T-cell (primary cell): ENCODE data around the gene TSPEAR. TPM values are rescaled to one million over a fixed set of nuclear protein-coding genes. Genes with fewer than 3 reads are reported as not detected.

Experiments
- ATAC-seq, 4 experiments: fragments of 200-7000 bp in 3 of 4; fragments of 150-1000 bp in 1 of 4; cut with Tn5 transposase; replicated peaks in 1 of 4; 1 replicate in 3 of 4; 2 replicates in 1 of 4; pipeline ENCODE4 v1.10.0; 2021; ENCODE audit warnings: moderate library complexity in 3 of 4, mild to moderate bottlenecking in 2 of 4, moderate number of reproducible peaks in 1 of 4
- CTCF ChIA-PET, 2 donors: fragments of 300-600 bp; sonication (Branson Sonifier 250); formaldehyde crosslinking; loops; one replicate each; lab custom pipeline; 2022; ENCODE audit warnings: antibody characterized with exemption in 2 of 2; lab: Charles Lee
- POLR2A ChIA-PET, 2 donors: fragments of 300-600 bp; sonication (Branson Sonifier 250); formaldehyde crosslinking; loops; one replicate each; lab custom pipeline; 2022; ENCODE audit warnings: antibody characterized with exemption in 2 of 2; lab: Charles Lee
- DNase-seq, 35 experiments: peaks; one replicate each; pipeline versions ENCODE4 v3.0.0 to v3.0.0-alpha.2; 2013 to 2023
- H3K27ac ChIP-seq: one replicate; pipeline ENCODE4 v1.5.1; 2013; ENCODE audit warnings: low read length
- H3K27me3 ChIP-seq, 2 experiments: replicated peaks in 1 of 2; 1 replicate in 1 of 2; 2 replicates in 1 of 2; pipeline versions ENCODE4 v1.6.1 to v1.7.0; 2013; ENCODE audit warnings: low read length in 1 of 2, mixed read lengths in 1 of 2; ENCODE audit not compliant: control insufficient read depth in 2 of 2, insufficient read depth in 2 of 2; ENCODE audit errors: extremely low read depth in 1 of 2
- H3K36me3 ChIP-seq, 2 donors: 1 replicate in 1 of 2; 2 replicates in 1 of 2; pipeline versions ENCODE4 v1.6.1 to v1.7.0; 2013; ENCODE audit warnings: low read length in 1 of 2; ENCODE audit not compliant: control insufficient read depth in 2 of 2, insufficient read depth in 1 of 2; ENCODE audit errors: extremely low read depth in 1 of 2
- H3K4me1 ChIP-seq, 2 experiments: 1 replicate in 1 of 2; 2 replicates in 1 of 2; pipeline versions ENCODE4 v1.6.1 to v1.7.0; 2013; ENCODE audit warnings: low read length in 2 of 2, mixed read lengths in 1 of 2; ENCODE audit not compliant: insufficient read depth in 2 of 2, control insufficient read depth in 1 of 2; ENCODE audit errors: extremely low read depth in 1 of 2
- H3K4me3 ChIP-seq, 2 donors: 1 replicate in 1 of 2; 2 replicates in 1 of 2; pipeline versions ENCODE4 v1.5.1 to v1.7.0; 2013; ENCODE audit warnings: mild to moderate bottlenecking in 2 of 2, low read length in 1 of 2, moderate library complexity in 1 of 2; ENCODE audit not compliant: control insufficient read depth in 1 of 2; ENCODE audit errors: extremely low read depth in 1 of 2
- H3K9me3 ChIP-seq: 2 replicates; pipeline ENCODE4 v1.7.0; 2013
- H3K27ac Mint-ChIP-seq, 2 donors: one replicate each; pipeline ENCODE4 v1.8.0; 2020 to 2021; ENCODE audit warnings: mild to moderate bottlenecking in 2 of 2, mixed read lengths in 2 of 2
- H3K27me3 Mint-ChIP-seq, 2 donors: one replicate each; pipeline ENCODE4 v1.8.0; 2021 to 2022; ENCODE audit warnings: mixed read lengths in 2 of 2
- H3K36me3 Mint-ChIP-seq: one replicate; pipeline ENCODE4 v1.8.0; 2021; ENCODE audit warnings: mixed read lengths
- H3K4me1 Mint-ChIP-seq, 3 donors: one replicate each; pipeline ENCODE4 v1.8.0; 2020 to 2022; ENCODE audit warnings: mixed read lengths in 3 of 3, mild to moderate bottlenecking in 1 of 3
- H3K4me3 Mint-ChIP-seq, 3 donors: one replicate each; pipeline ENCODE4 v1.8.0; 2020 to 2022; ENCODE audit warnings: mild to moderate bottlenecking in 3 of 3, mixed read lengths in 3 of 3, moderate library complexity in 3 of 3
- H3K9me3 Mint-ChIP-seq, 3 donors: one replicate each; pipeline ENCODE4 v1.8.0; 2020 to 2022; ENCODE audit warnings: mixed read lengths in 3 of 3
- WGBS: methylation state at CpG from one replicate; pipeline ENCODE4 v1.1.5; 2013; ENCODE audit warnings: missing lambda C conversion rate; ENCODE audit not compliant: insufficient coverage; 5-methylcytosine and 5-hydroxymethylcytosine counted together
- total RNA-seq, 35 experiments: library from RNA in 6 of 35; stranded (reverse) in 6 of 35; fragments of 120-200 nt in 1 of 35; gene quantifications; one replicate each; pipeline versions ENCODE4 v1.2.1 to v1.2.4 and lab custom pipeline; 2013 to 2026

TSPEAR gene
- total RNA-seq, 5 donors from 2014 or later (not counting 1 experiment from before 2014, with no cell fraction given), result not detected

DNA sequence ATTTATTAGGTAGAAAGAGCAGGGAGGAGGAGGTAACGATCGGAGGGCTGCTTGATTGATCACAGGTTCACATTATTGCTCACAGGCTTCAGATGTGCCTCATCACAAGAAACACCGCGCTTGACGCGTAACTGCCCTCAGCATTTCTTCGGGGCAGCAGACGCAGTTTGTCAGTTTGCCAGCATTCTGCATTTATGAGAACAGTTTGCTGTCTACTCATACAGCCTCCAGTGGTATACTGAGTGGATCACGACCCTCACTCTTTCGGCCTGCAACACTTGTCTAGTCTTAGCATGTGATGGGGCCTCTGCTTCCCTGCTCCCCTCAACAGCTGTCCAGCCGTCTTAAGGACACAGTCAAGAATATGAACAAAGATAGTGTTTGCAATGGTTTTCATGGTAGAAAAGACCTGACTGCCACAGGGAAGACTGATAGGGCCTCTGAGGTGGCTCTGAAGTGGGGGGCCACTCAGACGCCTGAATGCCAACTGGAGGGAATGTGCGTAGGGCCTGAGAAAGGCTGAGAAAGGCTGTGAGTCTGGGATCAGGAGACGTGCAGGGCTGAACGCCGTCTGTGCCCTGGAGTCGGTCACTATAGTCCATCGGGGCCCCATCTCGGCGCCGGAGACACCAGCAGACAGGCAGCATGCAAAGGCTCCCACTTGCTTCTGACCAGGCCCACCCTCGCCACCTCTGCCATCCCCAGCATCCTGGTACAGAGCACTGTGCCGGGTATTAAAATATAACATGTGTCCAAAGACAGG, 45.2 kb upstream of the TSPEAR start:
- Histone ChIP-seq H3K4me3 (no peak overlapping the region), H3K27ac (no peak overlapping the region), H3K9me3 (no peaks in the 10 kb centered on the region), H3K36me3 (no peaks in the 10 kb centered on the region), H3K4me1 (no peaks in the 10 kb centered on the region), H3K27me3 (peaks cover 0 to 18% of the 10 kb centered on the region in 2 experiments)
- ChIA-PET POLR2A (no interaction called here), CTCF (no interaction called here)
- Mint-ChIP-seq H3K9me3 (no peaks in the 10 kb centered on the region), H3K4me1 (peaks cover 2 to 6% (median 3%) of the 10 kb centered on the region in 3 donors), H3K4me3 (no peak overlapping the region), H3K27ac (no peak overlapping the region), H3K27me3 (peaks cover 0 to 3% of the 10 kb centered on the region in 2 donors), H3K36me3 (no peaks in the 10 kb centered on the region)
- WGBS, result 91% methylated on average over 17 of the region's 23 CpGs
- no peak for DNase-seq
- ATAC-seq, result no peak

DNA sequence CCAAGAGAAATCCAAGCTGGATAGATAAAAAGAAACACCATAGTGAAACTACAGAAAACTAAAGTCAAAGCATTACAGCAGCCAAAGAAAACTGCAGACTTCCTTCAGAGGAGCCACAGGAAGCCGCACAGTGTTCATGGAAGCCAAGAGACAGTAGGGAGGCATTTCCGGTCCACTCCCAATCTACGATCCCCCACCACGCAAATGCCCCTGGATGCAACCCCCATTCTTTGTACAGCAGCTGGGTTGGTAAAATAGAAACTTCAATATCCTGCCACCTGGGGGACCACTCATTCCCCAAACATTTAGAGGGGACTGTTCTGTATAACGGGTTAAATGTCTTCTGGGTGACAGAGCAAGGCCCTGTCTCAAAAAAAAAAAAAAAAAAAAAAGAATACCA, 43.9 kb upstream of the TSPEAR start:
- no peak overlapping the region for H3K27ac Mint-ChIP-seq
- peaks cover 0 to 10% of the 10 kb centered on the region in 2 donors for H3K27me3 Mint-ChIP-seq
- Histone ChIP-seq H3K4me1 (no peaks in the 10 kb centered on the region), H3K27ac (no peak overlapping the region), H3K9me3 (no peaks in the 10 kb centered on the region), H3K4me3 (no peak overlapping the region), H3K27me3 (peaks cover 0 to 32% of the 10 kb centered on the region in 2 experiments), H3K36me3 (no peaks in the 10 kb centered on the region)
- no peak for ATAC-seq
- no peaks in the 10 kb centered on the region for H3K9me3 Mint-ChIP-seq
- H3K4me3 Mint-ChIP-seq, result no peak overlapping the region
- no peaks in the 10 kb centered on the region for H3K4me1 Mint-ChIP-seq
- no CpG with 5 or more reads among the region's 5 CpGs for WGBS
- ChIA-PET POLR2A (no interaction called here), CTCF (no interaction called here)
- peak in 1 of 35 experiments; percentile 23 for DNase-seq
- H3K36me3 Mint-ChIP-seq, result no peaks in the 10 kb centered on the region

DNA sequence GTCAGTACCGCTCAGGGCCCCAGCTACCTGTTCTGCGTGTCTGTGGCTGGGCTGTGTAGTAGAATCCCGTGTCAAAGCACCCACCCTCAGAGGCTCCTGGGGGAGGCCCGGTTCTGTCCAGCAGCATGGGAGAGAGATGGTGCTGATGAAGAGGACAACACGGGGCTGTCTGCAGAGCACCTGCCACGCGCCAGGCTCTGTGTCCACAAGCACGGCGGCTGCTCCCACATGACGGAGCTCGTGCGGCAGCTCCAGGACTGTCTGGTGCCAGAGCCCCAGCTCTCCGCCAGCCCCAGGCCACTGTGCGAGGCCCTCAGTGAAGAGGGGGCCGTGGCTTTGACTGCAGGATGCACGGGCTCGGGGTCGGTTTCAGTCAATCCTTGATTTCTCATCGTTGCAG, 42.0 kb upstream of the TSPEAR start:
- Mint-ChIP-seq H3K27ac (no peak overlapping the region), H3K9me3 (no peaks in the 10 kb centered on the region), H3K36me3 (no peaks in the 10 kb centered on the region), H3K4me1 (no peaks in the 10 kb centered on the region), H3K4me3 (no peak overlapping the region), H3K27me3 (peaks cover 0 to 17% of the 10 kb centered on the region in 2 donors)
- peaks cover 0 to 50% of the 10 kb centered on the region in 2 experiments for H3K27me3 ChIP-seq
- H3K4me1 ChIP-seq, result no peaks in the 10 kb centered on the region
- no peaks in the 10 kb centered on the region for H3K36me3 ChIP-seq
- ChIA-PET CTCF (no interaction called here), POLR2A (no interaction called here)
- ATAC-seq, result no peak
- 95% methylated on average over 15 of the region's 19 CpGs for WGBS
- H3K27ac ChIP-seq, result no peak overlapping the region
- no peak for DNase-seq
- H3K4me3 ChIP-seq, result no peak overlapping the region
- H3K9me3 ChIP-seq, result no peaks in the 10 kb centered on the region

DNA sequence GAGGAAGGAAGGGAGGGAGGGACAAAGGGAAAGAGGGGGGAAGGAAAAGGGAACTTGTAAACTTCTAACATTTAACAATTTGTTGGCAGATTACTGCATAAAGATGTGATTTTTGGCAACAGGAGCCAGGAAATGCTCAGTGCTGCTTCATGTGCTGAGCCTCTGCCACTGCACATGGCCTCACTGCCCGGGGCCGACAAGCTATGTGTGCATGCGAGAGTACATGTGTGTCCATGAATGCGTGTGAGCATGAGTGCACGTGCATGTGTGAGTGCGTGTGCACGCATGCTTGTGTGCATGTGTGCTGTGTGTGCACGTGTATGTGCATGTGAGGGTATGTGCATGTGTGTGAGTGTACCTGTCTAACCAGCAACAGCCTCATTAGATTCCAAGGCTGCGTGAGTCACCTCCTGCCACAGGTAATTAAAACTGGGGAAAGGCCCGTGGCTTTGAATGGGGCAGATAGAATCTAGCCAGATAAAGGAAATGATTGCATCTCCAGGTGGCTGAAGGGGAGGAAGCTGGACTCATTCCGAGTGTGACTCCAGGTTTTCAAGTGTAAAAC, 41.4 kb upstream of the TSPEAR start:
- H3K36me3 Mint-ChIP-seq, result no peaks in the 10 kb centered on the region
- peaks cover 0 to 17% of the 10 kb centered on the region in 2 donors for H3K27me3 Mint-ChIP-seq
- Histone ChIP-seq H3K36me3 (no peaks in the 10 kb centered on the region), H3K4me1 (no peaks in the 10 kb centered on the region), H3K27me3 (peaks cover 0 to 50% of the 10 kb centered on the region in 2 experiments), H3K9me3 (no peaks in the 10 kb centered on the region), H3K4me3 (no peak overlapping the region), H3K27ac (no peak overlapping the region)
- ATAC-seq (no peak), DNase-seq (no peak)
- no peaks in the 10 kb centered on the region for H3K4me1 Mint-ChIP-seq
- no peak overlapping the region for H3K4me3 Mint-ChIP-seq
- H3K9me3 Mint-ChIP-seq, result no peaks in the 10 kb centered on the region
- POLR2A ChIA-PET, result no interaction called here
- 84% methylated on average over 10 of the region's 11 CpGs for WGBS
- CTCF ChIA-PET, result no interaction called here
- H3K27ac Mint-ChIP-seq, result no peak overlapping the region

DNA sequence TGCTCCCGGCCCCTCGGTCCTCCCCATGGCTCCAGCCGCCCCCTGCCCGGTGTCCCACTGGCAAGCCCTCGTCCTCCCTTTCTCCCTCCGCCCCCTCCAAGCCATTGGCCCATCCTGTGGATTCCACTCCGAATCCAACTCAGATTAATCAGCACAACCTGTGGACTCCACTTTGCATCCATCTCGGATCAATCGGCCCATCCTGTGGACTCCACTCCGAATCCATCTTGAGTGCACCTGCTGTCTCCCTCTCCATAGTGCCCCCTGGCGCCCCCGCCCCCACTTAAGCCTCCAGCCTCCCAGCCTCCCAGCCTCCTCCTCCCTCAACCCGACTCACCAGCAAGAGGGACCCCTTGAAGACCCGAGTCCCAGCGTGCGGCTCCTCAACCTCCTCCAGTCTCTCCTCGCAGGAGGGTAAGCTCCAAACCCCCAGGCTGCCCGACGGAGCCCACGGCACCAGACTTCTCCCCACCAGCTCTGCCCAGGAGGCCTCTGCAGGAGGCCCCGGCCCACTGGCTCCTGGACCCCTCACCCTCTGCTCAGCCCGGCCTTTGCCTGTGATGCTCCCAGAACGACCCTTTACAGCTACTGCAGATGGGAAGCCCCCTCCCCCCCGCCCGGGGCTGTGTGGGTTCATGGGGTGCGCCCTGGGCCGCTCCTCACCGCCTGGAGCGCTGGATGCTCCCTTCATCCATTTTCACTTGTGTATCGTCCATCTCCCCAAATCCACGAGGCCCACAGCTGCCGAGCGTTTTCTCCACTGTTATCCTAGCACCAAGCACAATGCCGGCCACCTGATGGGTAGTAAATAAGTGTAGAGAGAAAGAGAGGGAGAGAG, 40.6 kb upstream of the TSPEAR start:
- H3K27me3 ChIP-seq, result peaks cover 0 to 50% of the 10 kb centered on the region in 2 experiments
- ATAC-seq (no peak), DNase-seq (no peak)
- no peaks in the 10 kb centered on the region for H3K36me3 ChIP-seq
- no peaks in the 10 kb centered on the region for H3K9me3 ChIP-seq
- Mint-ChIP-seq H3K27me3 (peaks cover 0 to 19% of the 10 kb centered on the region in 2 donors), H3K4me3 (no peak overlapping the region), H3K36me3 (no peaks in the 10 kb centered on the region), H3K4me1 (no peaks in the 10 kb centered on the region), H3K27ac (no peak overlapping the region), H3K9me3 (no peaks in the 10 kb centered on the region)
- 81% methylated on average over 21 of the region's 34 CpGs for WGBS
- CTCF ChIA-PET, result no interaction called here
- H3K4me3 ChIP-seq, result no peak overlapping the region
- POLR2A ChIA-PET, result no interaction called here
- H3K27ac ChIP-seq, result no peak overlapping the region
- H3K4me1 ChIP-seq, result no peaks in the 10 kb centered on the region

DNA sequence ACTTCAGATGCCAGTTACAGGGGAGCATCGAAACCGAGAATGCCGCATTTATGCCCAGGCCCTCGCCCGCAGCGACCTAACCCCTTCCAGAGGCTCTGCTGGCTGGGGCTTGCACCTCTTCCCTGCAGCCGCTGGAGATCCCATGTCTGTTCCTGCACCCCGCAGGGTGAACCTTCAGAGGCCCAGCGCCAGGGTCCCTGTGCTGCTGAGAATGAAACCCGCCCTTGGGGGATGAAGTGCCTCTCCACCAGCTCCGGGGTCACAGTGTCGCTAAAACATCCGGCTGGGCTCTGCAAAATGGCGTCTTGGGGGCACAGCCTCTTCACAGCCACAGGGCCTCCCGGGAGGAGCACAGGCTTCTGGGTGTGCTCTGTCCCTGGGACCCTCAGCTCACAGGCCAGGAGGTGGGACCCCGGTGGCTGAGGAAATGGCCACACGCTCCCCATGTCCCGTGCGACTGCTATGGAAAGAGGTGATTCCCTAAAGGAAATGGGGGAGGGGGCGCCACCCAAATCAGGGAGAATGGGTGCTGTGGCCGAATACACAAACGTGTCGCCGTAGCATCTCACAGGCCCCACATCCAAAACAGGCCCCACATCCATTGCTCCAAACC, 39.9 kb upstream of the TSPEAR start:
- DNase-seq, result no peak
- no peak overlapping the region for H3K27ac ChIP-seq
- H3K36me3 Mint-ChIP-seq, result no peaks in the 10 kb centered on the region
- no peaks in the 10 kb centered on the region for H3K36me3 ChIP-seq
- H3K4me3 Mint-ChIP-seq, result no peak overlapping the region
- POLR2A ChIA-PET, result no interaction called here
- no peaks in the 10 kb centered on the region for H3K4me1 Mint-ChIP-seq
- no peak for ATAC-seq
- H3K27me3 Mint-ChIP-seq, result peaks cover 0 to 19% of the 10 kb centered on the region in 2 donors
- H3K9me3 ChIP-seq, result no peaks in the 10 kb centered on the region
- peaks cover 0 to 50% of the 10 kb centered on the region in 2 experiments for H3K27me3 ChIP-seq
- no peaks in the 10 kb centered on the region for H3K4me1 ChIP-seq
- H3K4me3 ChIP-seq, result no peak overlapping the region
- CTCF ChIA-PET, result interaction anchor here in 1 of 2 donors (0.6 kb wide), 1 partner anchor 9 kb away, joined by 4 read pairs; no protein-coding TSS in a partner anchor
- H3K27ac Mint-ChIP-seq, result no peak overlapping the region
- WGBS, result 89% methylated on average over 18 of the region's 24 CpGs
- no peaks in the 10 kb centered on the region for H3K9me3 Mint-ChIP-seq
